SKM-1 treated with dmso at 0.1 percent for 144 hours (cell line): ENCODE measurements around the gene PCSK9.
"Not testable (repeated sequence)": the region's sequence is repeated elsewhere in the genome, so short reads cannot be mapped to it uniquely, and the experiment has no call there.

Experiments used
- DNase-seq: peaks from one replicate; lab custom pipeline; 2025; ENCODE audit not compliant: unreplicated experiment; lab: John Stamatoyannopoulos, UW

PCSK9 gene

GRCh38 chr1:55073187-55073916 is 34.0 kb downstream of the PCSK9 start:
- DNase-seq: no peak

DNA sequence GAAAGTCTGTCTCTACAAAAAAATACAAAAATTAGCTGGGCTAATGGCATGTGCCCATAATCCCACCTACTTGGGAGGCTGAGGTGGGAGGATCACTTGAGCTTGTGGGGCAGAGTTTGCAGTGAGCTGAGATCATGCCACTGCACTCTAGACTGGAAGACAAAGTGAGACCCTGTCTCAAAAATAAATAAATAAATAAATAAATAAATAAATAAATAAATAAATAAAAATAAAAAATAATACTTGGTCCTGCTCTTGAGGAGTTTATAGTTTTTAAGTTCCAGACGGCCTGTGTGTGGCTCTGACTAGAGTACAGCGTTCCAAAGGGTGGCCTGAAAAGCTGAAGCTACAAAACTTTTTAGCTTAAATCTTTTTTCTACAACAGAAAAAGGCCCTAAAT is 35.1 kb downstream of the PCSK9 start:
- DNase-seq: no peak

GRCh38 chr1:55076356-55076755 is 37.0 kb downstream of the PCSK9 start:
- DNase-seq: no peak

DNA sequence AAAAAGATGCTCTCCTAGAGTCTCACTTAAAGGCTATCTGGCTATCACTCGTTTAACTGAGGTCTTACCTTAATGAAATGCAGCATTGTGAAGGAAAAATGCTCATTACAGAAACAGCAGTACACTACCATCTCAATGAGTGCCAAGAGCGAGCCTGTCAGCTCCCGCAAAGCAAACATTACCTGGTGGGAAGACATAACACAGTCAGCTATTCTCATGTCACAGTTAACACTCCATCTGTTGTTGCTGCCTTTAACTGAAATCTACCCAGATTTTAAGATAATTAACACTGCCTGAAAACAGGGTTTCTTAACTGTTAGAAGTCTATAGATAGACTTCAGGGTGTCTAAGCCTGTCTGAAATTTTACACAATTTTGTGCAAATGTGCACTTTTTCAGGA is 39.1 kb downstream of the PCSK9 start:
- DNase-seq: no peak

- no peak for DNase-seq
Observed at GRCh38 chr1:55079651-55080050, 40.3 kb downstream of the PCSK9 start.

- no peak for DNase-seq
Observed at GRCh38 chr1:55081188-55081904, 42.0 kb downstream of the PCSK9 start.

GRCh38 chr1:55081905-55082296 is 42.6 kb downstream of the PCSK9 start:
- no peak for DNase-seq

GRCh38 chr1:55084257-55084656 is 44.9 kb downstream of the PCSK9 start:
- no peak for DNase-seq

- DNase-seq: no peak
Observed at GRCh38 chr1:55087439-55087838, 48.1 kb downstream of the PCSK9 start.

- DNase-seq: no peak
Observed at GRCh38 chr1:55088413-55088812, 49.1 kb downstream of the PCSK9 start.

DNA sequence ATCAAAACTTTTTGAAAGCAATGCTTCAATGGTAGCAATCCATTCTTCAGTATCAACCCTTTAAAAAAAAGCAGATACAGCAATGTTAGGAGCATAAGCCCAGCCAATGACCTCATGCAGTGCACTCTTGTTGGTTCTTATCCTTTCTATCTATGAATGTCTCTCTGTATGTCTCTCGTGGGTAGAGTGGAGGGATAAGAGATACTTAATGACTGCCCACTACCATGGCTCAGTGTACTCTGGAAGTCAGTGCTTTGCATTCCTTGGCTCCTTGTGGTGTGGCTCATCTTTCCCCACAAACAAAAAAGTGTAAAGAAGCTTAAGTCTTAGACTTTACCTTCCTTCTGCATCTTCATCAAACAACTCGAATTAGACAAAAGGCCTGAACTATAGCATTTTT is 50.3 kb downstream of the PCSK9 start:
- DNase-seq: no peak

DNA sequence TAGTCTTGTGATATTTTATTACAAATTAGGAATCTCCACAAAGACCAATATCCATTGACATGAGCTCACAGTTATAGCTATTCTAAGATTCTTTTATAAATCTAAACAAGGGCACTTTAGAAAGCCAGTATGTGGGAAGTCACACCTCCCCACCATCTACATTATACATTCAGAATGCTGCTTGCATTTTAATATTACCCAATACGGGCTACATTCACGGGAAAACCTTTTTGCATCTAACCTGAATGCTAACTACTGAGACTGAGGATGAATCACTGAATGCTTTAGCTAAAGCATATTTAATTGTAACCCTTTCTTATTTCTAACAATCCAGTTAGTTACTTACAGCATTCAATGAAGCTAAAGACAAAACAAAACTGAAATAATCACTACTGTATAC is 53.1 kb downstream of the PCSK9 start:
- no peak for DNase-seq

- no peak for DNase-seq
Observed at GRCh38 chr1:55095095-55095494, 55.7 kb downstream of the PCSK9 start.

GRCh38 chr1:55103891-55104290 is 64.5 kb downstream of the PCSK9 start:
- DNase-seq: no peak

- DNase-seq: no peak
Observed at GRCh38 chr1:55107101-55107500, 67.8 kb downstream of the PCSK9 start.

GRCh38 chr1:55109005-55109404 is 69.7 kb downstream of the PCSK9 start:
- DNase-seq: not testable (repeated sequence)
